H1 (cell line): ENCODE data around the gene TMEM273. TPM values are rescaled to one million over a fixed set of nuclear protein-coding genes. Genes with fewer than 3 reads are reported as not detected.

ENCODE experiments used
- CTCF ChIA-PET: fragments of 300-600 bp; sonication (Branson Sonifier 250); formaldehyde crosslinking; loops from one replicate; lab custom pipeline; 2021; ENCODE audit not compliant: partially characterized antibody; lab: Charles Lee
- POLR2A ChIA-PET: fragments of 300-600 bp; sonication (Branson Sonifier 250); formaldehyde crosslinking; loops from one replicate; lab custom pipeline; 2021; ENCODE audit warnings: inconsistent platforms; ENCODE audit not compliant: partially characterized antibody; lab: Charles Lee
- DNase-seq, 2 experiments: peaks; one replicate each; pipeline versions ENCODE4 v3.0.0 to v3.0.0-alpha.2; 2010 to 2022; ENCODE audit warnings: low spot score in 2 of 2, low read depth in 1 of 2, mixed read lengths in 1 of 2
- FAIRE-seq: peaks from 2 replicates; lab custom pipeline; 2011; peaks lifted over from hg19 to GRCh38; lab: Jason Lieb, UNC
- H2AFZ ChIP-seq: 2 replicates; pipeline ENCODE4 v1.8.1; 2012; ENCODE audit warnings: low read length, inconsistent platforms
- H2AK5ac ChIP-seq: 2 replicates; pipeline ENCODE4 v1.6.1; 2013; ENCODE audit warnings: low read depth, low read length
- H2BK120ac ChIP-seq: replicated peaks from 2 replicates; pipeline ENCODE3; 2013; ENCODE audit warnings: low read depth, low read length, inconsistent platforms
- H2BK12ac ChIP-seq: 2 replicates; pipeline ENCODE4 v1.6.1; 2013; ENCODE audit warnings: low read depth, low read length
- H2BK15ac ChIP-seq: 2 replicates; pipeline ENCODE4 v1.6.1; 2013; ENCODE audit warnings: low read length
- H2BK20ac ChIP-seq: 2 replicates; pipeline ENCODE4 v1.6.1; 2013; ENCODE audit warnings: low read length
- H2BK5ac ChIP-seq: 2 replicates; pipeline ENCODE4 v1.6.1; 2013; ENCODE audit warnings: low read depth, low read length
- H3K14ac ChIP-seq: 2 replicates; pipeline ENCODE4 v1.6.1; 2013; ENCODE audit warnings: inconsistent platforms; ENCODE audit not compliant: insufficient read length
- H3K18ac ChIP-seq: 2 replicates; pipeline ENCODE4 v1.6.1; 2013; ENCODE audit warnings: low read length; ENCODE audit errors: extremely low read depth
- H3K23ac ChIP-seq: 2 replicates; pipeline ENCODE4 v1.6.1; 2013; ENCODE audit warnings: inconsistent platforms; ENCODE audit not compliant: insufficient read length
- H3K23me2 ChIP-seq: 2 replicates; pipeline ENCODE4 v1.6.1; 2013; ENCODE audit warnings: low read depth, low read length
- H3K27ac ChIP-seq: 2 replicates; pipeline ENCODE4 v1.6.1; 2011; ENCODE audit warnings: low read depth, low read length, inconsistent platforms
- H3K27me3 ChIP-seq, 4 experiments: replicated peaks in 1 of 4; 1 replicate in 1 of 4; 2 replicates in 3 of 4; pipeline versions ENCODE4 v1.6.1 to v1.8.1; 2011 to 2013; ENCODE audit warnings: low read length in 3 of 4, mild to moderate bottlenecking in 3 of 4, inconsistent platforms in 2 of 4, mixed read lengths in 2 of 4, moderate library complexity in 1 of 4; ENCODE audit not compliant: control insufficient read depth in 3 of 4, insufficient read depth in 3 of 4; ENCODE audit errors: extremely low read depth in 1 of 4
- H3K36me3 ChIP-seq, 4 experiments: 2 replicates each; pipeline versions ENCODE4 v1.6.1 to v1.8.1; 2011 to 2013; ENCODE audit warnings: mild to moderate bottlenecking in 4 of 4, low read length in 3 of 4, moderate library complexity in 2 of 4, control low read depth in 1 of 4, inconsistent platforms in 1 of 4; ENCODE audit not compliant: insufficient read depth in 4 of 4, control insufficient read depth in 2 of 4
- H3K4ac ChIP-seq: replicated peaks from 2 replicates; pipeline ENCODE3; 2013; ENCODE audit warnings: low read length, low read depth, mixed read lengths, inconsistent platforms; ENCODE audit not compliant: insufficient read length
- H3K4me1 ChIP-seq, 4 experiments: replicated peaks in 1 of 4; 1 replicate in 1 of 4; 2 replicates in 3 of 4; pipeline versions ENCODE4 v1.6.1 to v1.8.1; 2011 to 2013; ENCODE audit warnings: low read length in 3 of 4, inconsistent platforms in 2 of 4, mixed read lengths in 1 of 4; ENCODE audit not compliant: insufficient read depth in 4 of 4, control insufficient read depth in 3 of 4
- H3K4me2 ChIP-seq, 2 experiments: 2 replicates each; pipeline versions ENCODE4 v1.6.1 to v1.8.1; 2011 to 2013; ENCODE audit warnings: low read depth in 2 of 2, low read length in 2 of 2, control low read depth in 1 of 2, inconsistent platforms in 1 of 2, mild to moderate bottlenecking in 1 of 2; ENCODE audit not compliant: insufficient read depth in 1 of 2
- H3K4me3 ChIP-seq, 4 experiments: fragments of 200-600, 300-600 bp in 1 of 4; sonication (generic), shearing (Covaris generic), sonication (Bioruptor Twin) in 1 of 4; 2 replicates each; pipeline versions ENCODE4 v1.5.1 to v1.8.1; 2011 to 2016; ENCODE audit warnings: low read length in 4 of 4, low read depth in 3 of 4, control low read depth in 2 of 4, inconsistent platforms in 2 of 4, mild to moderate bottlenecking in 2 of 4, mixed read lengths in 1 of 4, moderate library complexity in 1 of 4; ENCODE audit not compliant: insufficient read depth in 2 of 4; ENCODE audit errors: extremely low read depth in 1 of 4
- H3K56ac ChIP-seq: replicated peaks from 2 replicates; pipeline ENCODE3; 2013; ENCODE audit warnings: low read depth, mild to moderate bottlenecking, mixed read lengths, low read length, inconsistent platforms; ENCODE audit not compliant: insufficient read length
- H3K79me1 ChIP-seq: 2 replicates; pipeline ENCODE4 v1.6.1; 2013; ENCODE audit warnings: low read depth, low read length, control low read depth
- H3K79me2 ChIP-seq, 2 experiments: 2 replicates each; pipeline versions ENCODE4 v1.6.1 to v1.8.1; 2012 to 2013; ENCODE audit warnings: low read length in 2 of 2, mild to moderate bottlenecking in 2 of 2, inconsistent platforms in 1 of 2; ENCODE audit not compliant: insufficient read depth in 2 of 2, control insufficient read depth in 1 of 2
- H3K9ac ChIP-seq, 4 experiments: replicated peaks in 1 of 4; 1 replicate in 1 of 4; 2 replicates in 3 of 4; pipeline versions ENCODE4 v1.6.1 to v1.8.1; 2011 to 2013; ENCODE audit warnings: low read depth in 3 of 4, low read length in 3 of 4, control low read depth in 2 of 4, mild to moderate bottlenecking in 2 of 4, moderate library complexity in 2 of 4, inconsistent platforms in 1 of 4; ENCODE audit errors: extremely low read depth in 1 of 4
- H3K9me3 ChIP-seq, 2 experiments: 2 replicates each; pipeline versions ENCODE4 v1.6.1 to v1.8.1; 2012 to 2013; ENCODE audit warnings: mild to moderate bottlenecking in 2 of 2, moderate library complexity in 2 of 2, control low read depth in 1 of 2, inconsistent platforms in 1 of 2, low read depth in 1 of 2, low read length in 1 of 2, mixed read lengths in 1 of 2; ENCODE audit not compliant: insufficient read depth in 2 of 2
- H4K20me1 ChIP-seq, 2 experiments: replicated peaks in 1 of 2; 2 replicates each; pipeline versions ENCODE3 to v1.8.1; 2011 to 2013; ENCODE audit warnings: inconsistent platforms in 2 of 2, low read length in 2 of 2, mild to moderate bottlenecking in 1 of 2; ENCODE audit not compliant: insufficient read depth in 2 of 2, control insufficient read depth in 1 of 2
- H4K5ac ChIP-seq: 2 replicates; pipeline ENCODE4 v1.6.1; 2013; ENCODE audit warnings: low read length, low read depth, mixed read lengths, inconsistent platforms; ENCODE audit not compliant: insufficient read length
- H4K8ac ChIP-seq: 2 replicates; pipeline ENCODE4 v1.8.0; 2013; ENCODE audit warnings: mild to moderate bottlenecking, moderate library complexity, low read length, inconsistent platforms; ENCODE audit not compliant: insufficient read depth; ENCODE audit errors: extremely low read depth
- H4K91ac ChIP-seq: replicated peaks from 2 replicates; pipeline ENCODE3; 2013; ENCODE audit warnings: low read length, mixed read lengths, inconsistent platforms; ENCODE audit not compliant: insufficient read length
- CHD1 ChIP-seq: IDR thresholded peaks from 2 replicates; pipeline ENCODE4 v1.6.1; 2012; ENCODE audit warnings: low read depth, low read length, improper control_type of control experiment
- CHD2 ChIP-seq: IDR thresholded peaks from 2 replicates; pipeline ENCODE4 v1.6.1; 2012; ENCODE audit warnings: low read length, improper control_type of control experiment
- EZH2 ChIP-seq: fragments of 200-600 bp; sonication (generic); IDR thresholded peaks from 2 replicates; pipeline ENCODE4 v1.7.1; 2012; ENCODE audit warnings: low read depth, mild to moderate bottlenecking, moderate library complexity, low read length, inconsistent platforms; ENCODE audit not compliant: severe bottlenecking
- GABPA ChIP-seq: IDR thresholded peaks from 2 replicates; pipeline ENCODE4 v1.6.1; 2011; ENCODE audit warnings: mild to moderate bottlenecking, low read length, moderate library complexity, borderline replicate concordance; ENCODE audit not compliant: insufficient read depth
- GTF2F1 ChIP-seq: IDR thresholded peaks from 2 replicates; pipeline ENCODE4 v1.6.1; 2012; ENCODE audit warnings: low read depth, low read length, improper control_type of control experiment, borderline replicate concordance
- HDAC6 ChIP-seq: IDR thresholded peaks from one replicate; pipeline ENCODE4 v1.7.1; 2012; ENCODE audit warnings: low read depth, mild to moderate bottlenecking, inconsistent platforms, low read length, moderate library complexity
- JUN ChIP-seq: IDR thresholded peaks from 2 replicates; pipeline ENCODE4 v1.6.1; 2011; ENCODE audit warnings: low read depth, mild to moderate bottlenecking, improper control_type of control experiment, low read length
- POLR2AphosphoS5 ChIP-seq: IDR thresholded peaks from 2 replicates; pipeline ENCODE4 v1.6.1; 2011; ENCODE audit warnings: low read depth, low read length
- RAD21 ChIP-seq, 2 experiments: IDR thresholded peaks in 1 of 2; conservative IDR thresholded peaks in 1 of 2; 2 replicates each; pipeline ENCODE4 v1.6.1; 2011; ENCODE audit warnings: low read depth in 2 of 2, low read length in 2 of 2, improper control_type of control experiment in 1 of 2, inconsistent platforms in 1 of 2, mild to moderate bottlenecking in 1 of 2, moderate library complexity in 1 of 2
- SAP30 ChIP-seq: fragments of 300-600 bp; sonication (generic); IDR thresholded peaks from 2 replicates; pipeline ENCODE4 v1.7.1; 2012; ENCODE audit warnings: low read length, moderate library complexity, mild to moderate bottlenecking, inconsistent platforms; ENCODE audit not compliant: insufficient read depth, insufficient replicate concordance
- SIRT6 ChIP-seq: IDR thresholded peaks from one replicate; pipeline ENCODE4 v1.7.1; 2012; ENCODE audit warnings: low read length, inconsistent platforms
- SP1 ChIP-seq: IDR thresholded peaks from 2 replicates; pipeline ENCODE4 v1.6.1; 2011; ENCODE audit warnings: low read depth, low read length
- SP4 ChIP-seq: IDR thresholded peaks from 2 replicates; pipeline ENCODE4 v1.6.1; 2012; ENCODE audit warnings: low read length, inconsistent platforms
- WGBS, 2 experiments: shearing (Covaris generic) in 1 of 2; methylation state at CpG; one replicate each; pipeline versions ENCODE4 v1.1.6 to v1.1.7; 2013 to 2015; ENCODE audit warnings: low lambda C conversion rate in 2 of 2, mixed read lengths in 2 of 2, inconsistent platforms in 1 of 2, low coverage in 1 of 2, missing lambda C conversion rate in 1 of 2; ENCODE audit not compliant: insufficient replicate concordance in 2 of 2, insufficient coverage in 1 of 2, insufficient read length in 1 of 2; ENCODE audit errors: extremely low coverage in 1 of 2, missing lambda C conversion rate in 1 of 2; 5-methylcytosine and 5-hydroxymethylcytosine counted together
- polyA plus RNA-seq, 7 experiments: library from polyadenylated mRNA; depleted of rRNA in 3 of 7; stranded (reverse) in 5 of 7; unstranded in 2 of 7; fragments of >200 nt in 5 of 7; fragments of 200-250 nt in 2 of 7; gene quantifications; 1 replicate in 5 of 7; 2 replicates in 1 of 7; 4 replicates in 1 of 7; pipeline versions ENCODE4 v1.2.1 to v1.2.3, GENCODE V29; 2011 to 2013; ENCODE audit warnings: missing spikeins in 2 of 7, mixed read lengths in 2 of 7
- total RNA-seq: library from RNA; stranded (reverse); fragmentation: NEBNext Ultra II Directional; extraction: Animal tissue kit (Norgen Biotek cat#: 25700); gene quantifications from 2 replicates; pipeline ENCODE4 v1.2.1, GENCODE V29; 2021
- TF ChIP-seq, protein P1 (sequence below): IDR thresholded peaks from 2 replicates; pipeline ENCODE4 v1.6.1; 2012; ENCODE audit warnings: low read length, inconsistent platforms

TMEM273 gene
- total and polyA plus RNA-seq, 2 of the 8 experiments (the other 6 are each of a cell fraction or from before 2014, with no cell fraction given): not detected

DNA sequence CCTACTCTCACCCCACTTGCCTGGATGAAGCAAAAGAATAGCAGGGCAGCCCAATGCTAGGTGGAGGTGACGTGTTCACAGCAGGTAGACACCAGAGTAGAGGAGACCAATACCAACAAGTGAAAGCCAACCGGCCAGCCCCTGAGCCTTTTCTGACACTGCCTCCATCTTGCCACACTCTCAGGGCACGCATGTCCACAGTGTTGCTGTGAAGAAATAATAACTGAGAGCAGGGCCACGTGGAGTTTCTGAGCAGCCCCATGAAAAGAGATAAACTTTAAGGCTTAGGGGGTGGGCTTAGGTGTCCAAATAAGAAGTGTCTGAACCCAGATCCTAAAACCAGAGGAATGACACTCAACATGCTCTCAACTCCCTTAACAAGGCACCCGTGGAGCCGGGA lies 9.0 kb upstream of the TMEM273 start:
- no peaks in the 10 kb centered on the region for H3K79me1 ChIP-seq
- no peak overlapping the region for H2BK20ac ChIP-seq
- 89% methylated on average over 6 of the region's 6 CpGs; no CpG with 5 or more reads in 1 of the 2 experiments for WGBS, 2 experiments
- H3K4ac ChIP-seq: no peak overlapping the region
- no peak overlapping the region for H2BK12ac ChIP-seq
- H3K4me2 ChIP-seq: no peak overlapping the region
- POLR2A ChIA-PET: no interaction called here
- no peaks in the 10 kb centered on the region for H3K27me3 ChIP-seq
- H2BK5ac ChIP-seq: no peak overlapping the region
- no peaks in the 10 kb centered on the region for H3K36me3 ChIP-seq
- TF ChIP-seq SP4 (no peak), CHD1 (no peak), GABPA (no peak), EZH2 (no peak), POLR2AphosphoS5 (no peak), GTF2F1 (no peak), SAP30 (no peak), JUN (no peak), RAD21 (IDR thresholded peaks at IDR 0.05 in 1 of 2, conservative IDR thresholded peaks at IDR 0.05 in 1 of 2; ENCODE audit: low read depth in 2 of 2, low read length in 2 of 2) (no peak), HDAC6 (no peak), CHD2 (no peak), SP1 (no peak), SIRT6 (no peak)
- TF ChIP-seq, protein P1, sequence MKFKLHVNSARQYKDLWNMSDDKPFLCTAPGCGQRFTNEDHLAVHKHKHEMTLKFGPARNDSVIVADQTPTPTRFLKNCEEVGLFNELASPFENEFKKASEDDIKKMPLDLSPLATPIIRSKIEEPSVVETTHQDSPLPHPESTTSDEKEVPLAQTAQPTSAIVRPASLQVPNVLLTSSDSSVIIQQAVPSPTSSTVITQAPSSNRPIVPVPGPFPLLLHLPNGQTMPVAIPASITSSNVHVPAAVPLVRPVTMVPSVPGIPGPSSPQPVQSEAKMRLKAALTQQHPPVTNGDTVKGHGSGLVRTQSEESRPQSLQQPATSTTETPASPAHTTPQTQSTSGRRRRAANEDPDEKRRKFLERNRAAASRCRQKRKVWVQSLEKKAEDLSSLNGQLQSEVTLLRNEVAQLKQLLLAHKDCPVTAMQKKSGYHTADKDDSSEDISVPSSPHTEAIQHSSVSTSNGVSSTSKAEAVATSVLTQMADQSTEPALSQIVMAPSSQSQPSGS: no peak
- TF ChIP-seq, all 59 proteins: peak for 0
- no peak overlapping the region for H2BK120ac ChIP-seq
- no peak overlapping the region for H3K18ac ChIP-seq
- 0 out of 2 replicates have a peak overlapping the region, but pooled peaks have one; percentile 38 for H4K8ac ChIP-seq
- no peaks in the 10 kb centered on the region for H3K23me2 ChIP-seq
- H4K20me1 ChIP-seq: no peaks in the 10 kb centered on the region
- H2AFZ ChIP-seq: no peak overlapping the region
- no peaks in the 10 kb centered on the region for H3K4me1 ChIP-seq
- no peak overlapping the region for H3K4me3 ChIP-seq
- no peaks in the 10 kb centered on the region for H3K79me2 ChIP-seq
- H3K9ac ChIP-seq: no peak overlapping the region
- no peak overlapping the region for H3K14ac ChIP-seq
- no peak overlapping the region for H3K23ac ChIP-seq
- H4K91ac ChIP-seq: no peak overlapping the region
- H2BK15ac ChIP-seq: no peak overlapping the region
- FAIRE-seq (no peak), DNase-seq (no peak)
- H3K56ac ChIP-seq: no peak overlapping the region
- no peak overlapping the region for H3K27ac ChIP-seq
- CTCF ChIA-PET: no interaction called here
- H2AK5ac ChIP-seq: no peak overlapping the region
- H3K9me3 ChIP-seq: no peaks in the 10 kb centered on the region
- no peak overlapping the region for H4K5ac ChIP-seq
